M059J (cell line): ENCODE results near the gene NRP1. TPM values are rescaled to one million over a fixed set of nuclear protein-coding genes. Genes with fewer than 3 reads are reported as not detected.
A peak's percentile ranks its signal among the peaks of the same experiment; 100 is the strongest.

ENCODE experiments used
- DNase-seq: peaks from one replicate; pipeline ENCODE4 v3.0.0-alpha.2; 2012; ENCODE audit warnings: low read depth
- total RNA-seq: library from RNA; depleted of rRNA; stranded (reverse); fragments of >200 nt; shearing (Covaris generic); gene quantifications from 2 replicates; pipeline ENCODE4 v1.2.3, GENCODE V29; 2014

NRP1 gene
- total RNA-seq, 1 experiment from 2014 or later: 106 TPM

- no peak for DNase-seq
Measured at GRCh38 chr10:33212061-33212748, 122.3 kb downstream of the NRP1 start.

DNA sequence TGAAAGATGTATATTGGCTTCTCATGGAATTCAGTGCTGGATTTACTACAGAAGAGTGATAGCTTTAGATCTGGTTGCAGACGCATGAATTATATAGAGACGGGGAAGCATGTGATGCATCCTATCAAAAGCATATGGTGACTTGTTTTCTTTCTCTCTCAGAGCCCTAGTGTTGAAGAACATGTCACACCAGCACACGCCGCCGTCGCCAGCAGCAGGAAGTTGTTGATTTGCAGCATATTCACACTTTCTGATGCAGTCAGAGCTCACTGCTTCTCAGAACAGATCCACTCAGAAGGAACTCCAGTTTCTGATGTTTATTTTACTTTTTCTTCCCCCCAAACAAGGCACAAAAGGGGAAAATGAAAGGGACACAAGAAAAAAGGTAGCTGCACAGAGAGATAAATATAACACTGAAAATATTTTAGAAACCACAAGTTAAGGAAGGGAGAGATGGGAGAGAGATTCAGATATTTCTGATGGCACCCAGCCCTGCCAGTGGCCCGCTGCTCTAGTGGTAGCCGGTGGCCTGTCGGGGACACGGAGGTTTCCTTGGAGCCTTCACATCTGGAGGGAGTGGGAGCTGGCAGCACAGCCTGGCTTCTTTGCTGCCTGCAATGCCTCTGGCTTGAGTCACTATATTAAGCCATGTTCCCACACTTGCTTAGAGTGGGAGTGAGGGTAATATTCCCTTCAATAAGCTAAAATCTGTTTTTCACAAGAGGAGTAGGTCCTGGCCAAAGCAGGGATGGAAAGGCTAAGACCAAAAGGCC is 123.2 kb downstream of the NRP1 start:
- peak; percentile 39 for DNase-seq

DNA sequence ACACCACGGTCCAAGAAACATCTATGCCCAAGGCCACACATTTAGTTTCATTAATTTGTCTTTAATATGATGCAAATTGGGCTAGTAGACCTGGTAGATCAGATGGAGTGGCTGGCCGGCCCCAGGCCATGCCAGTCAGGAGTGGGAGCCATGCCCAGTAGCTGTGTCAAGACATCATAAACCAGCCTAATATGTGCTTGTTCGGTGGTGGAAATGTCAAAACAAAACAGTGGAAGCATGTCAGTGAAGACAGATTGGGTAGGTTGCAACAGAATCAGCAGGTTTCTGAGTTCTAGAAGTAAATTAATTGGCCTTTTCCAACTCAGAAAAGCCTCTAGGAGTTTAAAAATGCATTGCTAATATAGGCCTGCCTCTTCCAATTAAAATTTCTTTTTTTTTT is 124.7 kb downstream of the NRP1 start:
- DNase-seq: peak; percentile 62

- DNase-seq: no peak
Measured at GRCh38 chr10:33208166-33208565, 126.3 kb downstream of the NRP1 start.

GRCh38 chr10:33204031-33204430 is 130.4 kb downstream of the NRP1 start:
- DNase-seq: no peak

DNA sequence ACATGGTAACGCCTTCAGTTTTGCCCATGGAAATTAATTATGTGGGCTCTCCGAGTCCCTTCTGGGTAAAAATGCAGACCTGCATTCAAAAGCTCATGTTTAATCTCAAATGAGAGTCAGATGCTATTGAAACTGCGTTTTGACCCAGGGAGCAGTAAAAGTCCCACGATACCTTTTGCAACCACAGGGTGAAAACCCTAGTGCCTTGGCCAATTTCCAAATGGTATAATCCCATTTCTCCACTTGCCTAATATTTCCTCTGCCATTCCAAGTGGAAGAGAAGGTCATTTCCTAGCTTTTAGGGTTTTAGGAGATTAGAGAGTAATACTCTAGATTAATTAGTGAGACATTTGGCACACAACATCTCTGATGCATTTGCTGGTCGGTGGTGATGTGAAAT is 132.5 kb downstream of the NRP1 start:
- DNase-seq: no peak

- peak; percentile 20 for DNase-seq
Measured at GRCh38 chr10:33201056-33201780, 133.2 kb downstream of the NRP1 start.

- DNase-seq: no peak
Measured at GRCh38 chr10:33199731-33200232, 134.7 kb downstream of the NRP1 start.

DNA sequence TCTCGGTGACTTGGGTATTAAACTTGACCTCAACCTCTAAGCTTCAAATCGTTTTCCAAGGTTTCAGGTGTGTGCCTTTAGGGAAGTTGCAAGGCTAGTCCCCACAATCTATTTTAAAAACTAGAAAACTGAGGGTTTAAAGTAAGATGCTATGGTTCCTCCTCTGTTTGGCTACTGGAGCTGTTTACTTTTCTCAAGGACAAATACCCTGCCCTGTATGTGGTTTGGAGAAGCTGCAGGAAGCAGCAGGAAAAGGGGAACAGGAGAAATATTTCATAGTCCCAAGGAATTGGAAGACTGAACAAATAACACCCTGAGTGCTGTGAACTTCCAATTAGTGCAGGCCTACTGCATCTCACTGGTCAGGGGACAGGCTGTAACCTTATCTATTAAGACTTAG is 135.9 kb downstream of the NRP1 start:
- DNase-seq: no peak

GRCh38 chr10:33196710-33197491 is 137.6 kb downstream of the NRP1 start:
- DNase-seq: no peak

DNA sequence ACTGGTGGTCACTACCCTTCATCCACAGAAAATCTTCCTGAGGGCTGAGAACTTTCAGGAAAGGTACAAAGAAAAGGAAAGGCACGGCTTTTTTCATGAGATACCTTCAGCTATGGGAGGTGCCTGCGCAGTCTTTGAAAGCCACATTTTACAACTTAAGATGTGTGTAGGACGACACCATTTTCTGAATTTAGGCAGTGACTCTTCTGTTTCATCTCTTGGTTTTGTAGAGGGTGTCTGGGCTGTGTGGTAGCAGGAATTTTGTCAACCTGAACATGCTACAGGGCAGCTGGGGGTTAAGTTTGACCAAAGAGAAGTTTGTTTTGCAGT is 138.1 kb downstream of the NRP1 start:
- no peak for DNase-seq

GRCh38 chr10:33195608-33196376 is 138.7 kb downstream of the NRP1 start:
- DNase-seq: peak; percentile 55

GRCh38 chr10:33193701-33194521 is 140.6 kb downstream of the NRP1 start:
- DNase-seq: peak; percentile 27

GRCh38 chr10:33193057-33193700 is 141.3 kb downstream of the NRP1 start:
- peak; percentile 74 for DNase-seq

DNA sequence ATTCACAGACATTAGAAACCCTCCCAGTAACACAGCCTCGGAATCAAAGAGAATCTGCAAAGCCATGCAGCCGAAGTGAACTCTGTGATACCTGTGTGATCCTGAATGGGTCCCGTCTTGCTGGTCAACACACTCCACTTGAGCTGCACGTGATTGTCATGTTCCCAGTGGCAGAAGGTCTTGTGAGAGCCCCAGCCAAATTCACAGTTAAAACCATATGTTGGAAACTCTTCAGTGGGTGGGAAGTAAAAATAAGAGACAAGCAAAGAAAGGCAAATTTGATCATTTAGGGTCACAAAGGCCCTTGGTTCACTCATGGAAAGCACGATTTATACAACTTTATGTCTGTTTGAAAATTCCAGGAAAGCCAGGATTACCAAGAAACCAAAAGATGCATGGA is 142.3 kb downstream of the NRP1 start:
- no peak for DNase-seq

DNA sequence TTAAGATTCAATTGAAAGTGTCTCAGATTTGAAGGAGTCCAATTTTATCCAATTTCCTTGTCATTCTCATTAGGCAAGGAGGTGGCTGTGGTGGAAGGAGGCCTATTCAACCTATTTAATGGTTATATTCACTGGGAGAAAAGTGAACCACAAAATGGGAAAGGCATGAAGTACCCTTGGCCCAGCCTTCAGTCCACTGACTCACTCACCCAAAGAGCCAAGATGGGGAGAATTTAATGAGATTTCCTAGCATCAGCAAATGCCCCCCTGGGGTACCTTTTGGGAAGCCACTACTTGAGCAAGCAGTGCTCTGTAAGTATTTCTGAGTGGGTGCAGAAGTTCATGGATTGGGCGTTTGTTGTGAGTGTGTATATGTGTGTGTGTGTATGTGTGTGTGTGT is 144.1 kb downstream of the NRP1 start:
- DNase-seq: peak; percentile 18

GRCh38 chr10:33189808-33190207 is 144.7 kb downstream of the NRP1 start:
- no peak for DNase-seq

DNA sequence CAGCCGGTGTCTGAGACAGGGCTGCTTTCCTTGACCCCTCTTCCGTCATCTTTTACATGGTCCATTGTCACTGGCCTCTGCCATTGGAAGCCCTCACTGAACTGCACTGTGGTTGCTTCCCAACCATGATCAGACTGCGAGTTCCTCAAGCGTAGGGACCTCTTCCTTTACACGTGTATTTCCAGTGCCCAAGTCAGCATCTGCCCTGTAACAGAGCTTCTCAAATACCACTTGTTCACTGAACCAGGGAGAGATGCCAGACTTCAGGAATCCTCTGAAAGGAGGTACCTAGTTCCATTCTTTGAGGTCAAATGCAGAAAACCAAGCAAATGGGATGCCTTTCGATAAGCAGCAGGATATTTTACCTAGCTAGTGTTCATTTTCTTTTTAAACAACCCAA is 145.1 kb downstream of the NRP1 start:
- DNase-seq: no peak

DNA sequence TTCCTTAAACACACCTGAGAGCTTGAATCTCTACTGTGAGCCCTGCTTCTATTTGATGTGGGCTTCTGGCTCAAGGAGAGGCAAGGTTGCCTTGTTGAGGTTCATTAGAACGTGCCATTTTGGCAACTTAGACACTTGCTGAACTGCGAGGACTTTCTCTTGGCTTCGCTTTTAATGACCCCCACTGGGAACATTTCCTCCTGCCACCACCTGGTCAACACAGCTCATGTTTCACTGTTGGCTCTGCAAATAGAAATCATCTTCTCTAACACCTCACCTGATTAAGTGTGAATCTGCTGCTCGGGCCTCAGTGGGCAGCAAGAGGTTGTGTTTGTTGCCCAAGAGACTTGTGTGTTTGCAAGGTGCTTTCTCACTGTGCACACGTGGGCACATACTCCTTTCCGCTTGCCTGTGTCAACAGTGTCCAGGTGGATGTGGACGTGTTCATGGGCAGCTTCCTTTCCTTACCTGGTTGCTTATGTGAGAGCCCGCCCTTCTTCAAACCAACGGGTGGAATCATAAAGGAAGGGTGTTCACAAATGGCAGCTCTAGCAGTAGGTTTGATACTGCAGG is 147.0 kb downstream of the NRP1 start:
- no peak for DNase-seq
